HEK293T (cell line): ENCODE results near the gene PANK1.

Source experiments
- FOXK2 ChIP-seq: fragments of 450-650 bp; IDR thresholded peaks from 2 replicates; pipeline ENCODE4 v1.6.1; 2016; ENCODE audit warnings: mild to moderate bottlenecking
- NFRKB ChIP-seq: fragments of 450-650 bp; IDR thresholded peaks from 2 replicates; pipeline ENCODE4 v1.6.1; 2016; ENCODE audit warnings: mild to moderate bottlenecking, moderate library complexity

- TF ChIP-seq NFRKB (no peak), FOXK2 (no peak)
Observed at GRCh38 chr10:89549510-89549909, 95.5 kb downstream of the PANK1 start.
